NOMO-1 treated with DMSO at 0.1 percent for 48 hours (cell line): ENCODE results near the gene GALNT9.
"Not testable (repeated sequence)": the region's sequence is repeated elsewhere in the genome, so short reads cannot be mapped to it uniquely, and the experiment has no call there.

Source experiments
- DNase-seq: peaks from one replicate; lab custom pipeline; 2025; ENCODE audit not compliant: unreplicated experiment; lab: John Stamatoyannopoulos, UW

The GALNT9 gene

GRCh38 chr12:132253698-132254480 is 75.5 kb downstream of the GALNT9 start:
- DNase-seq = no peak

GRCh38 chr12:132252981-132253380 is 76.4 kb downstream of the GALNT9 start:
- not testable (repeated sequence) for DNase-seq

- DNase-seq = no peak
Observed at GRCh38 chr12:132251741-132252490, 77.5 kb downstream of the GALNT9 start.

- DNase-seq = no peak
Observed at GRCh38 chr12:132251310-132251709, 78.1 kb downstream of the GALNT9 start.

- no peak for DNase-seq
Observed at GRCh38 chr12:132250707-132251106, 78.7 kb downstream of the GALNT9 start.

- no peak for DNase-seq
Observed at GRCh38 chr12:132249689-132250478, 79.5 kb downstream of the GALNT9 start.

GRCh38 chr12:132248453-132249167 is 80.8 kb downstream of the GALNT9 start:
- DNase-seq = peak; percentile 68

- no peak for DNase-seq
Observed at GRCh38 chr12:132247718-132248452, 81.5 kb downstream of the GALNT9 start.

GRCh38 chr12:132246997-132247717 is 82.2 kb downstream of the GALNT9 start:
- no peak for DNase-seq

- DNase-seq = no peak
Observed at GRCh38 chr12:132245521-132246101, 83.8 kb downstream of the GALNT9 start.

GRCh38 chr12:132244724-132245295 is 84.6 kb downstream of the GALNT9 start:
- DNase-seq = no peak

GRCh38 chr12:132243596-132244310 is 85.6 kb downstream of the GALNT9 start:
- DNase-seq = no peak

GRCh38 chr12:132243171-132243570 is 86.2 kb downstream of the GALNT9 start:
- DNase-seq = not testable (repeated sequence)

GRCh38 chr12:132240669-132241007 is 88.8 kb downstream of the GALNT9 start:
- DNase-seq = not testable (repeated sequence)

- no peak for DNase-seq
Observed at GRCh38 chr12:132239796-132240668, 89.4 kb downstream of the GALNT9 start.

GRCh38 chr12:132239392-132239791 is 90.0 kb downstream of the GALNT9 start:
- DNase-seq = no peak

GRCh38 chr12:132238884-132239283 is 90.5 kb downstream of the GALNT9 start:
- no peak for DNase-seq
